Uterus (tissue), 4 donors: Measurements from ENCODE around the gene EVI5L. TPM values are rescaled to one million over a fixed set of nuclear protein-coding genes. Genes with fewer than 3 reads are reported as not detected.

ENCODE experiments used
- DNase-seq, 2 donors: peaks; one replicate each; pipeline ENCODE4 v3.0.0-alpha.2; 2019 to 2020
- H3K27ac ChIP-seq, 2 donors: fragments of 200-600 bp; sonication (generic); 1 replicate in 1 of 2; 2 replicates in 1 of 2; pipeline ENCODE4 v1.5.1; 2016 to 2018
- H3K27me3 ChIP-seq, 2 donors: fragments of 200-600 bp; sonication (generic); one replicate each; pipeline ENCODE4 v1.5.1; 2018 to 2019; ENCODE audit warnings: control low read depth in 1 of 2
- H3K36me3 ChIP-seq, 2 donors: fragments of 200-600 bp; sonication (generic); one replicate each; pipeline ENCODE4 v1.5.1; 2019; ENCODE audit warnings: control low read depth in 1 of 2
- H3K4me1 ChIP-seq, 2 donors: fragments of 200-600 bp; sonication (generic); one replicate each; pipeline ENCODE4 v1.5.1; 2018 to 2019; ENCODE audit warnings: control low read depth in 1 of 2
- H3K4me3 ChIP-seq, 2 donors: fragments of 200-600 bp; sonication (generic); 1 replicate in 1 of 2; 2 replicates in 1 of 2; pipeline ENCODE4 v1.5.1; 2018 to 2019; ENCODE audit warnings: mild to moderate bottlenecking in 1 of 2
- H3K9me3 ChIP-seq, 2 donors: fragments of 200-600 bp; sonication (generic); one replicate each; pipeline ENCODE4 v1.5.1; 2019; ENCODE audit warnings: control low read depth in 1 of 2
- CTCF ChIP-seq, 4 experiments: fragments of 200-600 bp in 2 of 4; fragments of 450-650 bp in 2 of 4; sonication (generic) in 2 of 4; IDR thresholded peaks; one replicate each; pipeline ENCODE4 v1.5.1; 2016 to 2019; ENCODE audit warnings: antibody characterized with exemption in 4 of 4, mild to moderate bottlenecking in 2 of 4, moderate library complexity in 1 of 4
- POLR2A ChIP-seq, 2 donors: fragments of 450-650 bp; IDR thresholded peaks; one replicate each; pipeline ENCODE4 v1.6.1; 2016; ENCODE audit warnings: antibody characterized with exemption in 2 of 2, mild to moderate bottlenecking in 1 of 2, moderate library complexity in 1 of 2
- intact Hi-C: fragments of 100-400 bp; cut with DNase I; formaldehyde crosslinking; loops from one replicate; pipeline ENCODE4 v1.15.1; 2023; ENCODE audit warnings: low total_unique reads
- total RNA-seq, 4 donors: library from RNA; depleted of rRNA in 3 of 4; stranded (reverse); fragments of >200 nt in 3 of 4; gene quantifications; one replicate each; pipeline versions ENCODE4 v1.1.0 to v1.2.4, GENCODE V29; 2014 to 2023
- donor health status: DM: yes; HTN: yes; CAD: no.

EVI5L gene
- total RNA-seq, 4 donors from 2014 or later: 9.1 to 14.9 (median 12.4) TPM

GRCh38 chr19:7898967-7899366 is 68.9 kb downstream of the EVI5L start:
- intact Hi-C loops: no loop called here
- Histone ChIP-seq H3K36me3 (no peaks in the 10 kb centered on the region), H3K4me3 (no peak overlapping the region), H3K27ac (no peak overlapping the region), H3K4me1 (peaks cover 0 to 4% of the 10 kb centered on the region in 2 donors), H3K9me3 (no peaks in the 10 kb centered on the region), H3K27me3 (no peaks in the 10 kb centered on the region)
- no peak for DNase-seq
- TF ChIP-seq CTCF (IDR thresholded peaks at IDR 0.05) (no peak), POLR2A (IDR thresholded peaks at IDR 0.05) (no peak)

GRCh38 chr19:7899751-7900378 is 69.8 kb downstream of the EVI5L start:
- Histone ChIP-seq H3K4me3 (no peak overlapping the region), H3K9me3 (no peaks in the 10 kb centered on the region), H3K4me1 (peaks cover 3 to 8% of the 10 kb centered on the region in 2 donors), H3K27ac (no peak overlapping the region), H3K27me3 (no peaks in the 10 kb centered on the region), H3K36me3 (no peaks in the 10 kb centered on the region)
- intact Hi-C loops: no loop called here
- TF ChIP-seq POLR2A (IDR thresholded peaks at IDR 0.05) (no peak), CTCF (IDR thresholded peaks at IDR 0.05) (no peak)
- DNase-seq: no peak

GRCh38 chr19:7900401-7900870 is 70.4 kb downstream of the EVI5L start:
- no peak for TF ChIP-seq CTCF (IDR thresholded peaks at IDR 0.05)
- TF ChIP-seq POLR2A (IDR thresholded peaks at IDR 0.05): no peak
- DNase-seq: no peak
- Histone ChIP-seq H3K4me3 (no peak overlapping the region), H3K36me3 (no peaks in the 10 kb centered on the region), H3K9me3 (no peaks in the 10 kb centered on the region), H3K4me1 (peaks cover 9 to 13% of the 10 kb centered on the region in 2 donors), H3K27me3 (no peaks in the 10 kb centered on the region), H3K27ac (no peak overlapping the region)
- intact Hi-C loops: no loop called here

GRCh38 chr19:7900931-7901330 is 70.9 kb downstream of the EVI5L start:
- TF ChIP-seq POLR2A (IDR thresholded peaks at IDR 0.05) (no peak), CTCF (IDR thresholded peaks at IDR 0.05) (no peak)
- no peaks in the 10 kb centered on the region for H3K27me3 ChIP-seq
- no peaks in the 10 kb centered on the region for H3K9me3 ChIP-seq
- no peak overlapping the region for H3K4me3 ChIP-seq
- H3K27ac ChIP-seq: no peak overlapping the region
- no peaks in the 10 kb centered on the region for H3K36me3 ChIP-seq
- intact Hi-C loops: no loop called here
- peaks cover 10 to 14% of the 10 kb centered on the region in 2 donors for H3K4me1 ChIP-seq
- DNase-seq: no peak

GRCh38 chr19:7901337-7901736 is 71.3 kb downstream of the EVI5L start:
- H3K27me3 ChIP-seq: no peaks in the 10 kb centered on the region
- no peaks in the 10 kb centered on the region for H3K36me3 ChIP-seq
- TF ChIP-seq CTCF (IDR thresholded peaks at IDR 0.05): no peak
- no peak overlapping the region for H3K4me3 ChIP-seq
- no peak overlapping the region for H3K27ac ChIP-seq
- H3K9me3 ChIP-seq: no peaks in the 10 kb centered on the region
- intact Hi-C loops: no loop called here
- DNase-seq: no peak
- peaks cover 10 to 14% of the 10 kb centered on the region in 2 donors for H3K4me1 ChIP-seq
